Activated CD4-positive, CD25-positive, alpha-beta regulatory T cell (primary cell): ENCODE measurements around the gene DHH.
A peak's percentile ranks its signal among the peaks of the same experiment; 100 is the strongest.

Experiments
- DNase-seq, 4 experiments: peaks; one replicate each; lab custom pipeline; 2025; lab: John Stamatoyannopoulos, UW

DHH gene

DNA sequence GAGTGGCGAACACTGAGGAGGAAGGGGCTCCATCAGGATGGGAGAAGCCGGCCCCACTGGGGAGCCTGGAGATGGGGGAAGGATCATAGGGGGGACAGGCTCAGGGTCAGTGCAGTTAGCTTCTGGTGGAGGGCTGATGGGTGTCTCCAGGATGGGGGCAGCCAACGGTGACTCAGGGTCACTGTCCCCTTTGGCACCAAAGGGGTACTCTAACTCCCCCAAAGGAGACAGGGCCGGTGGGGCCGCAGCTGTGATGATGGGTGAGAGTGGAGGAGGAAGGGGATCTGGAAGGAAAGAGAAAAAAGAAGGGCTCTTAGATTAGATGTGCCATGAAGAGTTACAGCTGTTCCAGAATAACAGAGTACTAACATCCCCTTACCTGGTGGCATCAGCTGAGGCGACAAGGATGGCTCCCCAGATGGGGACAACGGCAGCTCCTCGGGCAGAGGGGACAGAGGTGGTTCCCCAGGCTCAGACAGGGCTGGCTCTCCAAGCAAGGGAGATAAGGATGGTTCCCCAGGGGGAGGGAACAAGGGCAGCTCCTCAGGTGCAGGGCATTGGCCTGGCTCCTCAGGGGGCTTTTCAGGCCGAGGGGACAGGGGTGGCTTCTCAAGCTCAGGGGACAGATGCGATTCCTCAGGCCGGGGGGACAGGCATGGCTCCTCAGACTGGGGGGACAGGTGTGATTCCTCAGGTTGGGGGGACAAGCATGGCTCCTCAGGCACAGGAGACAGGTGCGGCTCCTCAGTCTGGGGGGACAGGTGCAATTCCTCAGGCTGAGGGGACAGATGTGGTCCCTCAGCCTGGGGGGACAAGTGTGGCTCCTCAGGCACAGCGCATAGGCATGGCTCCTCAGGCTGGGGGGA is 43.9 kb downstream of the DHH start:
- no peak for DNase-seq

DNA sequence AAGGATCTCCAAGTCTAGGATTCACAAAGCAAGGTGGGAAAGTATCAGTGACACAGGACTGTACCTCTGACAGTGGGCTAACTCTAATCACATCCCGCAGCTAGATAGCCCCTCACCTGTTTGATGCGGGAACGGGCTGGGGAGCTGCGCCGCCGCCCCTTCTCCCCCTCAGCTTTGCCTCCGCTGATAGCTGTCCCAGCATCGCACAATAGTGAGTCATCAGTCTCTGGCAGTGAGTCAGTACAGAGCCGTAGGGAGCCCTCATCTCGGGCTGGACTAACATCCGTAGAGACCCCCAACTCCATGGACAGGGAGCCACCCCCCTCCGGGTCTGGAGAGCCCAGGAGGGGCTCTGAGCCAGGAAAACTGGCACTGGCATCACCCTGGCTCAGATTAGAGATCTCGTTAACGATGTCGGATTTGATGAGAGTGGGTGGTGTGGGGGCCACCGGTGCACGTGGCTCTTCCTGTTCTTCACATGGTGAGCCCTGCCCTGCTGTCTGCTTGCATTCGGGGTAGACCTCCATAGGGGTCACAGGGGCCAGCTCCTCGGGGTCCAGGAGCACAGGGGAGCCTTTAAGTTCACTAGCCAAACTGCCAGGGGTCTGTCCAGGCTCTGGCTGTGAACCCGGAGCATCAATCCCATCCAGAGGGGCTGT is 44.9 kb downstream of the DHH start:
- no peak for DNase-seq

DNA sequence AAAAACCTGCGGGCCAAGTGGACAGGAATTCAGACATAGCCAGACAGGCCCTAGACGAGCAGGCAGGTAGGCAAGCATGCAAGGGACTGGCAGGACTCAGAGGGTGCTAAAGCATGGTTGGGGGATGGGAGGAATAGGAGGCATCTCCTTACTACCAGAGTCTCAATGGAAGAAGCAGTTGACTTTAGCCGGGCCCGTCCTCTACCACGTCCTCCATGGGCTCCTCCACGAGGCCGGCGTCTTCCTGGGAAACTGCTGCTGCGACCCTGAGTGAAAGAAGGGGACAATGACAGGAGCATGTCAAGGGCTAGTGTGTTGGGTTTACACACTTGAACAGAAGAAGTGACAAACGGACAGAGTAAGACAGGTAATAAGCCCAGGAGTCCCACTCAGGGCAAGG is 45.6 kb downstream of the DHH start:
- DNase-seq, result no peak

DNA sequence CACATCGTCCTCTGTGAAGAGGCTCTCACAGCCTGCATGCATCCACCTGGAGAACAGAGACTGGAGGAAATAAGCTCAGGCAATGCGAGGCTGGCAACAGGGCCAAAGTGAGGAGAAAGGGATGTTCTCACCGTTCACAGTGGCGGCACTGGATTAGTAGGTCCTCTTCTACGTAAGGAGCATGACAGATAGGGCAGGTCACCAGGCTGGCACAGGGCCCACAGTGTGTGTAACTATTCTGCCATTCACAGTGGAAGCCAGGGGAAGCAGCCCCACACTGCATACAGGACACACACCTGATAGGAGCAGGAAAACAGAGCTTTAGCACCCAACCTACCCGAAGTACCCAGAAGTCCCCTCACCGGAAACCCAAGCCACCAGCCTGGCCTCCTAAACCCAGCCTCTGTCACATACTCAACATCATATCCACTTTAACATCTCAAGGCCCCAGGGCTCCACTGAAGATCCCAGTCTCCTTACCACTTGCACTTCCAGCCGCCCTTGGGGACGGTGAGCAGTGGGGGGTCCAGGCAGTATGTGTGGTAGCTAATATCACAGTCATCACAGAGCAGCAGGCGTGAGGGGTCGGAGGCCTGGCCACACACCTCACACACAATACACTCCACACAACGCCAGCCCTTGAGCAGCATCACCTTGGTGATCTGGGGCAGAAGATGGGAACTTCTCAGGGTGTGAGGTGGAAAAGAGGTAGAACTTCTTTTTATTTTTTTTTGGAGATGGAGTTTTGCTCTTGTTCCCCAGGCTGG is 48.3 kb downstream of the DHH start:
- DNase-seq, result no peak

DNA sequence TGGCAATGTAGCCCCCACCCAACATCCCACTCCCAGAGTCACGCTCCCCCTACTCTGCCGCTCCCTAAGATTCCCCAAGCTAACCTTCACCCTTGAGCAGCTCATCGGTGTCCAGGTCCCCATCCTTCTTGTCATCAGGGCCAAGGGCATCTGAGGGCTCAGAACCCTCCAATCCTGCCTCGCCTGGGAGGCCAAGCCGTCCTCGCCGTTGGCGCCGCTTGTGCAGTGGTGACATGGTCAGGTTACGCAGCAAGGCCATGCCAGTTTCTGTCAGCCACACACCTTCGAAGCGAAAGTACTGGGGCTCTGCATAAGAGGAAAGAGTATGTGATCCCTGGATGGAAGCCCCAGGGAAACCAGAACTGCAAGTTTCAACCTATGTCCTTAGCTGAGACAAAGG is 49.9 kb downstream of the DHH start:
- no peak for DNase-seq

DNA sequence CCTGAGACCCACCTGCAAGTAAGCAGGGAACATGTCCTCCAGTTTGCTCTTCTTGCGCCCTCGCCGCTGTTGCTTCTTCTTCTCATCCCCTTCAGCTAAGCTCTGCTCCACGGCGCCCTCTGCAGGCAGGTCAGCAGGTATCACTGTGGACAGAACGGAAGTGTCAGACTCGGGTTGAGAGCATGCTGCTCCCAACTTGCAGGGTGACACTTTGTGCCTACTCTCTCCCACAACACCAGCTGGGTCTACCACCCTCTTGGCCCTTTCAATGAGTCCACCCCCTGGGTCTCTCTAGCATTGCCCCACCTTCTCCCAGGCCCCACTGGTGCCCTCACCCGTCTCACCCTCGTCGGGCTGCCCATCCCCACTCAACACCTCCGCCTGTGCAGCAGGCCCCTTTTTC is 50.7 kb downstream of the DHH start:
- DNase-seq, result peak; percentile 52 to 70 (median 62)

DNA sequence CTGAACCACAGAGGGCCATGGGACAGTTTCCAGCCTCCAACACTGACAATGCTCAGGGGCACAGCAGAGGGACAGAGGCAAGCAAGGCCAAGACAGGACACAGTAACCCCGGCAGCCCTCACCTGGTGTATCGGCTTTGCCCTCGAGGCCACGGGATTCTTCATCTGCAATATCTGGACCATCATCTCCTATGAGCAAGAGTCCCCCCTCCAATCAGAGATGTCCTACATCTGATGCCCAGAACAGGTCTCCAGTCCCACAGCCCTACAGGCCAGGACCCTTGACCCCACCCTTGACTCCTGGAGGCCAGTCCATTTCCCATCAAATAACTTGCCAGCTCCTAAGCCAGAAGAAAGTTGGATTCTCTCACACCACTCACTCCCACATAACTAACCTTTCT is 51.4 kb downstream of the DHH start:
- no peak for DNase-seq

DNA sequence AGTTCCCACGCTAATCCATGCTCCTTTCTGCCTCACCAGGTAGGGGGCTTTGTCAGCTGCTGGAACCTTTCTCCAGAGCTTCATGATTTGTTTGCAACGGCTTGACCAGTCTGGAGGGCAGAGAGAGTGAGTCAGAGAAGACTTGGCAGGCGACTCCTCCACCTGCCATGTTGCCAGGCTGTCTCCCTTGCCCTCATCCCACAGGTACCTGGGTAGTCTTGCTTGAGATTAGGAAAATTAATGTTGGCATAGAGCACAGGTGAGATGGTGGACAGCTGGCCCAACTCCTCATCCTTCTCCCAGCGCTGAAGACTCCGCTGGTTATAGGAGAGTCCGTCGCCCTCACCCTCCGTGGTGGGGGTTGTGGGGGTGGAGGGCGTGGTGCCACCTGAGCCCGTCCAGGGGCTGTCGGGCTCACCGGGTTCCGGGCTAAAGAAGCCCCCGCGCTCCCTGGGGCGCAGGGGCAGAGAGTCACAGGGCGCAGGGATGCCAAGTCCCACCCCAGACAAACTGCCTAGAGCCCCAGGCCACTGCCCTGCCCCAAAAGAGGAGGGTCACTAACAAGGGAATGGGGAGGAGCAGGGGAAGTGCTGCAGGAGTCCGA is 52.6 kb downstream of the DHH start:
- DNase-seq, result no peak

DNA sequence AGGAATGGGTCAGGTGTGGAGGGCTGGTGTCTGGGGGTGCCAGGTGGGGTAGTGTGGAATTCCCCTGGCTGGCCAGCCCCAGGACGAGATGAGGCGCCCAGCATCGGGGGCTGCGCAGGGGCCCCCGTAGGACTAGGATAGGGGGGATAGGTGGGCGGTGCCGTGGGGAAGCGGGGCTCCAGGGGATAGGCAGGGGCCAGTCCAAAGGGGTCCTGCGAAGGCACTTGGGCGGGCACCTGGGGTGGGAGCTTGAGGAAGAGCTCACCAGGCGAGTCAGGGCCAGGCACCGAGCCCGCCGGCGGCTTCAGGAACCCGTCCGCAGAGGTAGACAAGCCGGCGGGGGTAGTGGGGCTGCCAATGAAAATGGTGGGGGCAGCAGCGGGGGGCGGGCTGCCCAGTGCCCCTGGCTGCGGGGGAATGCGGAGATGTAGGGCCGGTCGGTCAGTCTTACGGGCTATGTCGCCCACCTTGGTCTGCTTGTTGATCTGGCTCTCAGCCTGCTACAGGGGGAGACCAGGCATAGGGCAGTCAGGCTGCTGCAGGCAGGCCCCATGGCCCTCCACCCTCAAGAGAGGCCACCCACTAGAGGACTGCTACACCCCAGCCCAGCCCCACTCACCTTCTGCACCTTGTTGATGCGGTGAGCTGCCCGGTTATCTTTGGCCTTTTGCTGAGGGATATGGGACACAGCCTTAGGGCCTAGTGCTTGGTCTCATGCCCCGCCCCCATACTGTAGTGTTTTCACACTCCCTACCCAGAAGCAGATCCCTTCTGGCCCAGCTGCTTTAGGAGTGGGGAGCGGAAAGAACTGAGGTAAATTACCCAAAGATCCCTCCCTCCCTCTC is 53.3 kb downstream of the DHH start:
- no peak for DNase-seq

DNA sequence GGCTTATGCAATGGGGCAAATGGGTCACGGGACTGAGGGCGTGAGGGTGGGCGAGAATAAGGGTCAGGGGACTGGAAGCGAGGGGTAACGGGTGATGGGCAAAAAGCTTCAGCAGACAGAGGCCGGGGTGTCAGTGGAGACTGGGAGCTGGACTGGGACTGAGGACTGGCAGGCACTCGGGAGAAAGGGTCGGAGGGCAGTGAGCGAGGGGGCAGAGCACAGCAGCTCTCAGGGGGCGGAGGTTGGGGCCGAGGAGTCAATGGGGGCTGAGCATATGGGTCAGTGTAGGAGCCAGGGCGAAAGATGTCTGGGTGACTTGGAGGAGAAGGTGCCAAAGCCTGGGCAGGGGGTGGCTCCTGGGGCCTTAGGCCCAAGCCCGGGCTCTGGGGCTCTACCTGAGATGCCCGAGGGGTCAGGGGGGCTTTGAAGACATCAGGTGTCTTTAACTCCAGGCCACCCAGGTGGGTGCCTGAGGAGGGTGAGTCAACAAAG is 54.2 kb downstream of the DHH start:
- DNase-seq, result no peak

DNA sequence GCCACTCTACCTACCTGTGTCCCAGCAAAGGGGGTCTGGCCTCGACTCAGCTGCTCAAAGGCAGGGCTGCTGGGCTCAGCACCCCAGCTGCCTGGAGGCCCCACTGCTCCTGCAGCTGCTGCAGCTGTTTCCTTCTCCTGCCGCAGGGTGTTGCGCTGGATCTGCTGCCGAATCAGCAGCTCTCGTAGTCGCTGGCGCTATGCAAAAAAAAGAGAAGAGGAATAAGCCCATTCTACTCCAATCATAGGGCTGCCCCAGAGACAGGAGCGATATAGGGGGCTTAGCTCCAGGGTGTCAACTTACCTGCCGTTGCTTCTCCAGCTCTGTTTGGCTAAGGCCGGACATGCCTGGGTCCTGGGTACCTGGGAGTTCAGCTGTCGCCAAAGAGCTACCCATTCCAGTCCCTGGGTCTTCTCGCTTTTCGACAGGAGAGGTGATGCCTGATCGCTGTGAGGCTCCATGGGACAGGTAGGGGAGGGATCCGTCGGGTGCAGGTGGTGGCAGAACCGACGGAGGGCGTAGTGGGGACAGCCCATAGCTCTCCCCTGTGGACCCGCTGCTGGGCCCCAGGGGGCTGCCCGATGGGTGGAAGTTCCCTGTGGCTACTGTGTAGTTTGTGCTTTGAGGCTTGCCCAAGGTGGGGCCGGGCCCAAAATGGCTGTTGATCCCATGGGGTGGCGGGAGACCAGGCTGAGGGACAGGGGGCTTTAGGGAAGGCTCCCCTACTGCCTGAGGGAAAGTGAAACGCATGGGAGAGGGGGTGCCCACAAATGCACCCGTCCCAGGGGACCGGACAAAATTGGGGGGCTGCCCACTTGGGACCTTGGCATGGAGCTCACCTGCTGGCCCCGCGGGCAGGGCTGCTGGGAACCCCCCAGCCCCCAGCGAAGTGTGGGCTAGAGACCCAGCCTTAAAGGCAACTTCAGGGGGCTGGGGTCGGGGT is 54.9 kb downstream of the DHH start:
- DNase-seq, result no peak

DNA sequence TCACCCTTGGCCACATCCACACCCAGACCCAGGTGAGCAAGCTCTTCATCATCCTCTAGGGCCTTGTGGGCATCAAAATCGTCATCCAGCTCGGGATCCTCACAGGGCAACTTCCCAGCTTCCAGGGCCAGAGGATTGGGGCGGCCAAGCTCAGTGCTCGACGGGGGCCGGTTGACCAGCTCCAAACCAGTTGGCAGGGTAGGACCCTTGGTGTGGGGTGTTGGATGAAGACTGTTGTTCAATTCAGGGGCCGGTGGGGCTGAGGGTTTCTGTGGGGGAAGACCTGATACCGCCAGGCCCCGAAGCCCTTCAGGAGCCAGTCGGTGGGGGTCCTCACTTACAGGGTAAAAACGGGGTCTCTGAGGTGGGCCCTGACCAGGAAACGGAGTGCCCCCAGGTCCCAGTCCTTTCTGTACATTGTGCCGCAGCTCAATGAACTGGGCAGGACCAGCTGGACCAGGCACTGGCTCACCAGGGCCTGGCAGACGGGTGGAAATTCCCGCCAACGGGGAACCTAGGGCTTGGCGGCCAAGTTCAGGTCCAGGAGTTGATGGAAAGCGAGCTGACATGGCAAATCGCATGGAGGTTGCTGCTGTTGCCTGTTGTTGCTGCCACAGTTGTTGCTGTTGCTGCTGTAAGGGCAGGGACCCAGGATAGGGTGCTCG is 56.2 kb downstream of the DHH start:
- no peak for DNase-seq

DNA sequence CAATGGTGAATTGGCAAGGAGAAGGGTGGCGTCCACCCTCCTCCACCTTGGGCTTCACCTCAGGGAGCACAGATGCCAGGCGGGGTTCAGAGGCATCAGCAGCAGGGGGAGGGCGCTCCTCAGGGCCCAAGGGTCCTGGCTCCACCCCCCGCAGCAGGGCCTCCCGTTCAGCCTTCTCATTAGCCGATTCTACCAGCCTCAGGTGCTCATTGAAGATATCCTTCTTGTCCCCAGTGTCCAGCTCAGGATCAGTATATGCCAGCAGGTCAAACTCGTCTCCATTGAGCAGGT is 56.7 kb downstream of the DHH start:
- no peak for DNase-seq

DNA sequence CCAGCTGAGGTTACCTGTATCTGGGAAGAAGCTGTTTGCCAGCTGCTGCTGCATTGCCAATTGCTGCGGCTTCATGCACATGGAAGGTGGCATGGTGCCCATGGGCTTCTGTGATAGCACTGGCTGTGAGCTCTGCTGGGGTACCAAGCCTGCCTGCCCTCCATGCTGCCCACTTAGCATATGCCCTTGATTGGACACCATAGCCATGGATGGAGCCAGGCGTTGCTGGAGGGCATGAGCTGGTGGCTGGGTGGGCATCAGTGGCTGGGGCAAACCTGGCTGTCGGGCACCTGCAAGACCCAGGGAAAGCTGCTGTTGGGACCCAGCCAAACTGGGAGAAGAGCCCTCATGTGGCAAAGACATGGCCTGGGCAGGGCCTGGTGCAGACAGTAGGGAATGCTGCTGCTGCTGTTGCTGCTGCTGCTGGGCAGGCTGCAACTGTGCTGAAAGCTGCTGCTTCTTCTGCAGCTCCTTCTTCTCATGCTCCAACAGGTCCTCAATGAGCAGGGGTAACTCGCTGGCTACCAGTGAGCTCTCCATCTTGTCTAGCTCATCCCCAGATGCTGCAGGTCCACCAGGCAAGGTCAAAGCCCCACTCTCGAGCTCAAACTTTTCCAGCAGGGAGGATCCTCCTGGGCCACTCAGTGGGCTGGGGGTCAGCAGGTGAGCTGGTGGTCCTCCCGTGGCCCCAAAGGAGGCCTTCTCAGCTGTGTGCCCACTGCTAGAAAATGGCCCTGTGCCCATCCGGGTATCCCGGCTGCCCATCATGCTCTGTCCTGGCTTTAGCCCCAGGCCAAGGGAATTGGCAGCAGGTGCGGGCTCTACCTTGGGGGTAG is 57.3 kb downstream of the DHH start:
- DNase-seq, result no peak
